Calu3 (cell line): ENCODE results near the gene FAM209B. TPM values are rescaled to one million over a fixed set of nuclear protein-coding genes. Genes with fewer than 3 reads are reported as not detected.
"Not testable (repeated sequence)": the region's sequence is repeated elsewhere in the genome, so short reads cannot be mapped to it uniquely, and the experiment has no call there.

Experiments used
- Bru-seq: library from RNA; stranded (reverse); fragments of 400-500 nt; gene quantifications from one replicate; lab custom pipeline; 2021; lab: Mats Ljungman, UMichigan
- BruChase-seq, 2 experiments: library from RNA; stranded (reverse); fragments of 400-500 nt; gene quantifications; one replicate each; lab custom pipeline; 2021; lab: Mats Ljungman, UMichigan
- BruUV-seq: library from RNA; stranded (reverse); fragments of 400-500 nt; replicated peaks from 2 replicates; lab custom pipeline; 2021; lab: Mats Ljungman, UMichigan
- CTCF ChIA-PET: fragments of 300-600 bp; sonication (Branson Sonifier 250); formaldehyde crosslinking; loops from one replicate; lab custom pipeline; 2022; ENCODE audit warnings: antibody characterized with exemption; lab: Charles Lee
- DNase-seq: peaks from one replicate; pipeline ENCODE4 v3.0.0; 2022
- H3K27ac Mint-ChIP-seq: one replicate; pipeline ENCODE4 v1.8.0; 2022; ENCODE audit warnings: mixed read lengths; ENCODE audit not compliant: unreplicated experiment
- H3K27me3 Mint-ChIP-seq: one replicate; pipeline ENCODE4 v1.8.0; 2022; ENCODE audit warnings: mixed read lengths; ENCODE audit not compliant: unreplicated experiment
- H3K36me3 Mint-ChIP-seq: one replicate; pipeline ENCODE4 v1.8.0; 2022; ENCODE audit warnings: mild to moderate bottlenecking, moderate library complexity, mixed read lengths; ENCODE audit not compliant: insufficient read depth, unreplicated experiment
- H3K4me1 Mint-ChIP-seq: one replicate; pipeline ENCODE4 v1.8.0; 2022; ENCODE audit warnings: mild to moderate bottlenecking, low read depth, mixed read lengths; ENCODE audit not compliant: unreplicated experiment
- H3K4me3 Mint-ChIP-seq: one replicate; pipeline ENCODE4 v1.8.0; 2022; ENCODE audit warnings: mild to moderate bottlenecking, low read depth, moderate library complexity, mixed read lengths; ENCODE audit not compliant: unreplicated experiment
- H3K9me3 Mint-ChIP-seq: one replicate; pipeline ENCODE4 v1.8.0; 2022; ENCODE audit warnings: low read depth, mixed read lengths; ENCODE audit not compliant: unreplicated experiment
- intact Hi-C: fragments of 100-400 bp; cut with micrococcal nuclease; formaldehyde crosslinking; loops from one replicate; pipeline ENCODE4 v1.10.0; 2022; ENCODE audit not compliant: unreplicated experiment
- long read RNA-seq: library from polyadenylated mRNA; stranded (forward); transcript quantifications from one replicate; pipeline ENCODE4 v2.0.0, GENCODE V29; 2022
- total RNA-seq: library from RNA; stranded (reverse); gene quantifications from 2 replicates; pipeline ENCODE4 v1.2.3, GENCODE V29; 2022
- TF ChIP-seq, protein P1 (sequence below): fragments of 200-600 bp; IDR thresholded peaks from one replicate; pipeline ENCODE4 v1.8.0; 2022; ENCODE audit warnings: antibody characterized with exemption; ENCODE audit not compliant: unreplicated experiment

Gene FAM209B, protein sequence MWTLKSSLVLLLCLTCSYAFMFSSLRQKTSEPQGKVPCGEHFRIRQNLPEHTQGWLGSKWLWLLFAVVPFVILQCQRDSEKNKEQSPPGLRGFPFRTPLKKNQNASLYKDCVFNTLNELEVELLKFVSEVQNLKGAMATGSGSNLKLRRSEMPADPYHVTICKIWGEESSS
- total RNA-seq = not detected in 2 replicates
- Bru-seq, nascent RNA = percentile 18 among the genes with signal in this experiment
- percentile 27 among the genes with signal in this experiment for BruChase-seq, experiment 1, labeled RNA remaining after a 6-hour chase
- BruChase-seq, experiment 2, labeled RNA remaining after a 2-hour chase = percentile 26 among the genes with signal in this experiment
- long read RNA-seq = 0 reads

- intact Hi-C loops, DNase-seq, H3K4me3 Mint-ChIP-seq, CTCF ChIA-PET, H3K4me1 Mint-ChIP-seq, BruUV-seq, H3K9me3 Mint-ChIP-seq, H3K27ac Mint-ChIP-seq, H3K27me3 Mint-ChIP-seq, H3K36me3 Mint-ChIP-seq: not testable (repeated sequence)
Measured at GRCh38 chr20:56532946-56533345, at the start of gene FAM209B. FAM209B (plus strand) TSS chr20:56533246; CDS start chr20:56533342, 96 bp downstream.

GRCh38 chr20:56483970-56484369, 49.1 kb upstream of the FAM209B start:
- Mint-ChIP-seq H3K9me3 (no peaks in the 10 kb centered on the region), H3K4me3 (no peak overlapping the region), H3K27me3 (no peaks in the 10 kb centered on the region), H3K36me3 (peaks cover 40% of the 10 kb centered on the region), H3K27ac (no peak overlapping the region), H3K4me1 (no peaks in the 10 kb centered on the region)
- TF ChIP-seq, protein P1, sequence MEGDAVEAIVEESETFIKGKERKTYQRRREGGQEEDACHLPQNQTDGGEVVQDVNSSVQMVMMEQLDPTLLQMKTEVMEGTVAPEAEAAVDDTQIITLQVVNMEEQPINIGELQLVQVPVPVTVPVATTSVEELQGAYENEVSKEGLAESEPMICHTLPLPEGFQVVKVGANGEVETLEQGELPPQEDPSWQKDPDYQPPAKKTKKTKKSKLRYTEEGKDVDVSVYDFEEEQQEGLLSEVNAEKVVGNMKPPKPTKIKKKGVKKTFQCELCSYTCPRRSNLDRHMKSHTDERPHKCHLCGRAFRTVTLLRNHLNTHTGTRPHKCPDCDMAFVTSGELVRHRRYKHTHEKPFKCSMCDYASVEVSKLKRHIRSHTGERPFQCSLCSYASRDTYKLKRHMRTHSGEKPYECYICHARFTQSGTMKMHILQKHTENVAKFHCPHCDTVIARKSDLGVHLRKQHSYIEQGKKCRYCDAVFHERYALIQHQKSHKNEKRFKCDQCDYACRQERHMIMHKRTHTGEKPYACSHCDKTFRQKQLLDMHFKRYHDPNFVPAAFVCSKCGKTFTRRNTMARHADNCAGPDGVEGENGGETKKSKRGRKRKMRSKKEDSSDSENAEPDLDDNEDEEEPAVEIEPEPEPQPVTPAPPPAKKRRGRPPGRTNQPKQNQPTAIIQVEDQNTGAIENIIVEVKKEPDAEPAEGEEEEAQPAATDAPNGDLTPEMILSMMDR = no peak
- DNase-seq = no peak
- CTCF ChIA-PET = no interaction called here
- intact Hi-C loops = no loop called here
- BruUV-seq = no TSS peak

GRCh38 chr20:56487216-56487615, 45.8 kb upstream of the FAM209B start:
- TF ChIP-seq, protein P1 = no peak
- H3K9me3 Mint-ChIP-seq = no peaks in the 10 kb centered on the region
- H3K27ac Mint-ChIP-seq = no peak overlapping the region
- H3K36me3 Mint-ChIP-seq = peaks cover 40% of the 10 kb centered on the region
- no peaks in the 10 kb centered on the region for H3K27me3 Mint-ChIP-seq
- CTCF ChIA-PET = no interaction called here
- H3K4me3 Mint-ChIP-seq = no peak overlapping the region
- no peak for DNase-seq
- BruUV-seq = no TSS peak
- H3K4me1 Mint-ChIP-seq = no peaks in the 10 kb centered on the region
- intact Hi-C loops = no loop called here

GRCh38 chr20:56488566-56488965, 44.5 kb upstream of the FAM209B start:
- TF ChIP-seq, protein P1 = no peak
- DNase-seq = no peak
- Mint-ChIP-seq H3K9me3 (no peaks in the 10 kb centered on the region), H3K36me3 (peaks cover 40% of the 10 kb centered on the region), H3K27ac (no peak overlapping the region), H3K4me1 (no peaks in the 10 kb centered on the region), H3K4me3 (no peak overlapping the region), H3K27me3 (no peaks in the 10 kb centered on the region)
- no TSS peak for BruUV-seq
- intact Hi-C loops = no loop called here
- CTCF ChIA-PET = no interaction called here

GRCh38 chr20:56501116-56501515, 31.9 kb upstream of the FAM209B start:
- no peak for DNase-seq
- intact Hi-C loops = no loop called here
- CTCF ChIA-PET = no interaction called here
- H3K36me3 Mint-ChIP-seq = no peaks in the 10 kb centered on the region
- no peaks in the 10 kb centered on the region for H3K4me1 Mint-ChIP-seq
- no peak overlapping the region for H3K4me3 Mint-ChIP-seq
- no peaks in the 10 kb centered on the region for H3K9me3 Mint-ChIP-seq
- no peaks in the 10 kb centered on the region for H3K27me3 Mint-ChIP-seq
- TF ChIP-seq, protein P1 = no peak
- no peak overlapping the region for H3K27ac Mint-ChIP-seq
- BruUV-seq = no TSS peak
